Stimulated activated CD8-positive, alpha-beta memory T cell treated with anti-CD3 and anti-CD28 coated beads, Interleukin-12 subunit alpha, Interleukin-12 subunit beta, amount 100 ng/mL, for 24 hours (primary cell): Measurements from ENCODE around the gene HINT3.
"Not testable (repeated sequence)": the region's sequence is repeated elsewhere in the genome, so short reads cannot be mapped to it uniquely, and the experiment has no call there.

Source experiments
- DNase-seq: peaks from one replicate; pipeline ENCODE4 v3.0.0-alpha.2; 2020; ENCODE audit errors: extremely low read depth

HINT3 gene

DNA sequence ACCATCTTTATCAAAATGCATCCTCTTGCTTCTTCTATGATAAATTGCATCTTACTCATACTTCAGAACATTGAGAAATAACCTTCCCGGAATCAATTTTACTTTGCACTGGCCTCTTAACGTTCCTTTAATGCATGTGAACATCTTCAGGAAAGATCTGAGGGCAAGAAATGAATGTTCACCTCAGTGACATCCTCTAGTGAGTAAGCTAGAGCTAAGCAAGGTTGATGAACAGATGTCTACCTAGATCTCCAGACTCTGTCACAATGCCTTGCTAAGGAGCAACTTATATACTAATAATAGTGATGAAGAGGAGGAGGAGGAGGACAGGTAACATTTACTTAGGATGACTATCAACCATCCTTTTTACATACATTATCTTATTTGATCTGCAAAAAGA, 16.8 kb upstream of the HINT3 start:
- DNase-seq, result no peak

DNA sequence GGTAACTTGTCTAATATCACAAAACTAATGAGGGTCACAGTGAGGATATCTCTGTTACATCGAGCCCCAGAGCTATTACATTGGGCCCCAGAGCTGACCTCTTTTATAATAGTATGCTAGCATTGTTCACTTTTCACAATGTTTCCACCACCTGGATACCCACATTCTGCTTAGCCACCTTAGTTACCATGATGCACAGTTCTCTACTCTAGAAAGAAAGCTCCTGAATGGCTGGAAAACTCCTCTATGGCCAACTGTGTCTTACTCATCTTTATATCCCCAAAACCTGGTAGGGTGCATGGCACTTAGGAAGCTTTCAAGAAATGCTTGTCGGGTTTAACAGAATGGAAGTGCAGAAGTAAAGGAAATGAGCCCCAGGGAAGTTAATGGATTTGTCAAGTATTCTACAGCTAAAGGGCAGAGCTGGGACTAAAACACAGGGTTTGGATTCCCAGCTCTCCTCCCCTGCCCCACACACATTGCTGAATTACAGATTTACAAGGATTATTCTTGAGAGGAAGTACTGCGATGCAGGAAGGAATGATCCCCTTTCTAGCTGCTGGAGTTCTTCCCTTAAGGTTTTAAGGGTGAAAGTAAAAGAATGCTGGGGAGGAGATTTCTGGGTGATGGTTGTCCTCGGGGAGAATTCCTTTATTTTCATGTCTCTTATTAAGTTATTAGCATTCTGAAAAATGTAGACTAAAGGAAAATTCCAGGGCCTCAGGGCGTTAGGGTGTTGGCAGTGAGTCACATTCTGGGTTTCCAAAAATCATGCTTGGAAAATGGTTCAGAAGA, 16.1 kb upstream of the HINT3 start:
- DNase-seq, result no peak

DNA sequence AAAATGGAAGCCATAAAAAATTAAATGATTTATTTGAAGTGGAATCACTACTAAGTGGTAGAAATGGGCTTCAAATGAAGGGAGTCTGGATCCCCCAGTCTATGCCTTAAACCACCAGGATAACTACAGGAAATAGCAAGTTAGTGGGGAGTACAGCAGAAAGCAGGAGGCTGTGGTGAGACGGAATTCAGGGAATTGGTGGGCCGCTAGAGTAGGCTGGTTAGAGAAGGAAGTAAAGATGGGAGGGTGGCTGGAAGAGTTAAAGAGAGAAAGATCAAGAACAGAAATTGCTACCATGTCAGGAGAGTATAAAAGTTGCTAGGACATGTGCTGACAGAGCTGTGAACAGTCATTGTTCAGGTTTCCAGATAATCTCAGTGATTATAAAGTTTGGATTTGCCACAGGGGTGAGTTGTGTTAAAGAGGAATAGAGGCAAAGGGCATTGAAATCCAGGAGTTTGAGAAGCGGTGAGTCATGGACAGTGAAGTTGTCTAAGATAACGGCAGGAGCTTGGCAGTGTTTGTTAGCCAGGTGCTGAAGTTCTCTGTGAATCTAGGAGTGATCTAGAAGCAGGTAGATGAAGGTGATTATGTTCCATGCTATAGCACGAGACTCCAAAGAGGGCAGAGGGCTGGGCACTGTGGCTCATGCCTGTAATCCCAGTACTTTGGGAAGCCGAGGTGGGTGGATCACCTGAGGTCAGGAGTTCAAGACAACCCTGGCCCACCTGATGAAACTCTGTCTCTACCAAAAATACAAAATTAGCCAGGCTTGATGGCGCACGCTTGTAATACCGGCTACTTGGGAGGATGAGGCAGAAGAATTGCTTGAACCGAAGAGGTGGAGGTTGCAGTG, 13.7 kb upstream of the HINT3 start:
- no peak for DNase-seq

DNA sequence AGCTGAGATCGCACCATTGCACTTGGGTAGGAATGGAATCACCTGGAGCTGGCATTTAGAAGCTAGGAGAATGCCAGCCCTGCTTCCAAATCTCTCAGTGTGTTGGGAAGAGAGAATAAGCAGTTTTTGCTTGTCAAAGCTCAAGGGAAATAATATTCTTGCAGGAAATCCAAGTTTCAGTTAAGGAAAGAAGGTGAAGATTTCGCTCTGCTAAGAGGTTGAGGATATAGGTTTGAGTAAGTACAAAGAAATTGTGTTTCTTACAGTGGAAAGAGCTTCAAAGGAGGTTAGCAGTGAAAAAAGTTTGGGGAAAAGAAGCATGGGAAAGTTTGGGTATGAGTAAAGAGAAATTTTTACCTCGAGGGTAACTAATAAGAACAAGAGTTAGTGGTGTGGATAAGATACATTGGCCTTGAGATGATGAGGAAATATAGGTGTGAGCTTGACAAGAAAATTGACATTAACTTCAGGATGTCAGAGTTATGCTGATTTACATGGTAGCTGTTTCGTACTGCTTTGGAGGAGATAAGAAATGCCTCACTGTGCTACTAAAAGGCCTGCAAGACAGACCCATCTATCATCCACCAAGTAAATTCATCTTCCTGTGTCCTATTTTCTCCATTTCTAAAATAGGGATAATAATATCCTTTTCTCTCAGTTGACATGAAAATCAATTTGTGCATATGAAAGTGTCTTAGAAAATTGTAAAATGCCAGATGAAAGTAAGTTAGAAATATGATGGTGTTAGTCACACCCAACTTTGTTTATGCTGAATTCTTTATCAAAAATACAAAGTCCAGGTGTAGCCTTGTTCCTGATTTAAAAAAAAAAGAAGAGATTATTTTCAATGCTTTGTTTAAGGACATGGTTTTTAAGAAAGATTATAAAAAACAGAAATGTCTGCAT, 12.8 kb upstream of the HINT3 start:
- DNase-seq, result no peak

DNA sequence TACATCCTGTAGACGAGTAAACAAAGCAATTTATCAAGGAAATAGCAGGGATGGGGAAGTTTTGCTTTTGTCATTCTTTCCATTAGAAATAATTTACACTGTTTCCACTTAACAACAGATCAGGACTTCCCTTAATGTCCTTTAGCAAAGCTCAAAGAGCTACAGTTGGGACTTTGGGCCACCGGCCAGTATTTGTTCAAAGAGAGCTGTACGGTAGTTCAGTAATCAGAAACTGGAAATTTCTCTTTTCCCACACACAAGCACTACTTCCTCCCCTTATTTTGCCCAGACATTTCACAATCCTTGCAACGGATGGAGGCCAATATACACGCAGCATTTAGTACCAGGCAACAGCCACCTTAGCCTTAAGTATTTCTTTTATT, 12.1 kb upstream of the HINT3 start:
- no peak for DNase-seq

DNA sequence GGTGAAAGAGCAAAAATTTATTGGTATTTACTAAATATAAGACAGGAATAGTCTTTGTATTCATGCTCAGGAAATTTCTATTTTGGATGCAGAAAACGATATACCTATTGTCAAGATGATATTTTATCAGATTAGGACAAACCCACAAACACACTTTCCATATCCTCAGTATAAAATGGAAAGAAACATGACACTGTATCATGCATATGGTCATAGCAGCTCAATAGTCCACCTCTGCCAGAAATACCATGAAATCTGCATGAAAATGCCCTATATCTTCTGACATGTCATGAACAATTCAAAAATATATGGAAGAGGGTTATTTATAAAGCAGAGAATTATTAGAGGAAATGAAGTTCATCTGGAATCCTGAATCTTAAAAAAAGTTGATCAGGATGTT, 11.7 kb upstream of the HINT3 start:
- no peak for DNase-seq

DNA sequence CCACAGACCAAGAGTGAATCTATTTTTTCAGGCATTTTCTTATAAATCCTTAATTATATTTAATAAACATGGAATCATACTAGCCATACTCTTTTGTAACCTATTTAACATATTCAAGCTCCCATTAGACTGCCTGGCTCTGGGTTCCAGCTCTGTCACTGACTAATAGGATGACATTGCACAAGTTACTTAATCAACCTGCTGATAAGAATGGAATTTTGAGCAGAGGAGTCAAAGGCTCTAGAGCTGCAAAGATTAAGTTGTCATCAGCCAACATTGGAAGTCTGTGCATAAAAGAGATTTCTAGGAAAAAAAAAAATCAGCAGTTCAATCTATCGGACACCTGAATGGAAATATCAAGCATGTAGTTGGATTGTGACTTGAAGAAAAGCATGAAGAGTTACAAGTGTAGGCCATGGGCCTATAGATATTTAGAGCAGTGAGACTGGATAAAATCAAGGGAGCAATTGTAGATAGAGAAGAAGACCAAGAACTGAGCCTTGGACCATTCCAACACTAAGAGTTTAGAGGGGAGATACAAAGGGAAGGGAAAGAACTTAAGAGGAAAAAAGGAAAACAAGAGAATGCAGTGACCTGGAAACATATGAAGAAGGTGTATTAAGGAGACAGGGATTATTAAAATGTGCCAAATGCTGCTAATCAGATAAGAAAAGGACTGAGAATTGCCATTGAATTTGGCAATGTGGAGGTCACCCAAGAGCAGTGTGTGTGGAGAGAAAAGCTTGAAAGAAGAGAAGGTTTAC, 11.0 kb upstream of the HINT3 start:
- DNase-seq, result no peak

DNA sequence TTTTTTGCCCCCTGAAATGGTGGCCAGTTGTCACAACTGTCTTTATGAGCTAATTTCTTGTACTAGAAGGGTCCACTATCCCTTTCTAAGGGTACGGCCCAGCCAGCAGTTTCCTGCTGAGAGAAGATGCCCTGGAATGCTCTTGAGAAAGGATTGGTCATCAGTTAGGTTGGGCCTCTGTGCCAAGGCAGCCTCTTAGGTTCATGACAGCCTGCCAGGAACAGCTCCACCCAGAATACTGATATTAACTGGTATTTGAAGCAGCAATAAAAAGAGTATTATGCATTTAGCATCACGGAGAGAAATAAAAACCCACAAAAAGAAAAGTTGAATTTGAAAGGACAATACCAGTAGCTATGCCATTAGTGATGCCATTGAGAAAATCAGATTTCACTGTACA, 9.0 kb upstream of the HINT3 start:
- DNase-seq, result no peak

DNA sequence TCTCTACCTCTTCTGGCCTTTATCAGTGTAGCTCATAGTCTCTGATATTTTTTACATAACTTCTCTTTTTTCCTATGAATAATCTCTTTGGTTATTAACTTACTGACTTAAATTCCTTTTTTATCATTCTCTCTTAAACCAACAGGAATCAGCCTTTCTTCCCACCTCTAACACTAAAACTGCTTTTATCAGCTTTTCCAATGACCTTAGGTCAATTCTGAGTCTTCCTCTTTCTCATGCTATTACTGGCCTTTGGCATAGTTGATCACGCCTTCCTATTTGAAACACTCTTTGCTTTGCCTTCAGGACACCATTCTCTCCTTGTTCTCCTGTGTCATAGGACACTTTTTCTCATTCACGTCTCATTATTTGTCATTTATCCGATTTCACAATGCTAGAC, 8.1 kb upstream of the HINT3 start:
- DNase-seq, result no peak

DNA sequence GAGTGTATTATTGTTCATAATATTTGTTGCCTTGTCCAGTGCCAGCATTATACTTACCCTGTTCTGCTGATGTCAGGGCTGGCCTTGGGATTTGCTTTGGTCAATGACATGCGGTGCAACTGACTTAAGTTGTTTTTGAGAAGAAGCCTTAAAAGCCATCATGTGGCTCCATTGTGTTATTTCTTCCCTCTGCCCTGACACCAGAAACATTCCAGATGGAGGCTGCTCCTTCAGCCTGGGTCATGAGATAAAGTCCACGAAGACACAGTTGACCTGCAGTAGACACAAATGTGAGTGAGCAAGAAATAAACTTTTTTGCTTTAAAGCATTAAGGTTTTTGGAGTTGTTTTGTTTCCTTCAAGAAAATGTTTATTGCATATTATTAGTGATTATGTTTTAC, 7.5 kb upstream of the HINT3 start:
- no peak for DNase-seq

DNA sequence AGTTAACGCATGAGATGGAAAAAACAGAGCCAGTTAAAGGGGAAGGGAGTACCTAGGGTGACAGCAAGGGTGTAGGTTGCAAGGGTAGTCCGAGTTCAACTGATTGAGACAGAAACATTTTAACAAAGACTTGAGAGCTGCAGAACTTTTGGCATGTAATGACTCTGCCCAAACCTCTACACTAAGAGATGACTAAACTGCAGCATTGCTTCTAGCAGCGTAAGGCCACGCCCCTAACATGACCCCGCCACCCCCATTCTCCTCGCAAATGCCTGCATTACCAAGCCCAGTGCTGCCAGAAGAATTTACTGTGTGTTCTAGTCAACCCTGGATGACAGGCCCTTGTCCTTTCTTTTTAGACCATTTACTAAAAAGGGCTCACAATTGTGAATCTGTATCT, 6.3 kb upstream of the HINT3 start:
- DNase-seq, result no peak

DNA sequence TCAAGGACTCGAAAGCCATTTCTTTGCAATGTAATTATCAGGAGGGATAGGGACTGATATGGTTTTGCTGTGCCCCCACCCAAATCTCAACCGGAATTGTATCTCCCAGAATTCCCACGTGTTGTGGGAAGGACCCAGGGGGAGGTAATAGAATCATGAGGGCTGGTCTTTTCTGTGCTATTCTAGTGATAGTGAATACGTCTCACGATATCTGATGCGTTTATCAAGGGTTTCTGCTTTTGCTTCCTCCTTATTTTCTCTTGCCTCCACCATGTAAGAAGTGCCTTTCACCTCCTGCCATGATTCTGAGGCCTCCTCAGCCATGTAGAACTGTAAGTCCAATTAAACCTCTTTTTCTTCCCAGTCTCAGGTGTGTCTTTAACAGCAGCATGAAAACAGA, 5.9 kb upstream of the HINT3 start:
- DNase-seq, result not testable (repeated sequence)

DNA sequence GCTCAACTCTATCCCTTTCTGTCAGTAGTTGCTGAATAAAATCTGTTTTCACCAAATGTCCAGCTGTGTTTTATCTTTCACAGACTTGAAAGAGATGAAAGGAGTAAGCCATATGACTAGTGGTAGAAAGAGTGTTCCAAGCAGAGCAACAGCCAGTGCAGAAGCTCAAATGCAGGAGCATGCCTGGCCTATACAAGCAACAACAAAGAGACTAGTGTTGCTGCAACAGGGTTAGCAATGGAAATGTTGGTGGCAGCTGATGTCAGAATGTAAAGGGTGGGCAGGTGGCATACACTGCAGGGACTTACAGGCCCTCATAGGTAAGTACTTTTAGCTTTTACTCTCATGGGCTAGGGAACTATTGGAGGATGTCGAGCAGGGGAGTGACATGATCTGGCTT, 5.2 kb upstream of the HINT3 start:
- no peak for DNase-seq

DNA sequence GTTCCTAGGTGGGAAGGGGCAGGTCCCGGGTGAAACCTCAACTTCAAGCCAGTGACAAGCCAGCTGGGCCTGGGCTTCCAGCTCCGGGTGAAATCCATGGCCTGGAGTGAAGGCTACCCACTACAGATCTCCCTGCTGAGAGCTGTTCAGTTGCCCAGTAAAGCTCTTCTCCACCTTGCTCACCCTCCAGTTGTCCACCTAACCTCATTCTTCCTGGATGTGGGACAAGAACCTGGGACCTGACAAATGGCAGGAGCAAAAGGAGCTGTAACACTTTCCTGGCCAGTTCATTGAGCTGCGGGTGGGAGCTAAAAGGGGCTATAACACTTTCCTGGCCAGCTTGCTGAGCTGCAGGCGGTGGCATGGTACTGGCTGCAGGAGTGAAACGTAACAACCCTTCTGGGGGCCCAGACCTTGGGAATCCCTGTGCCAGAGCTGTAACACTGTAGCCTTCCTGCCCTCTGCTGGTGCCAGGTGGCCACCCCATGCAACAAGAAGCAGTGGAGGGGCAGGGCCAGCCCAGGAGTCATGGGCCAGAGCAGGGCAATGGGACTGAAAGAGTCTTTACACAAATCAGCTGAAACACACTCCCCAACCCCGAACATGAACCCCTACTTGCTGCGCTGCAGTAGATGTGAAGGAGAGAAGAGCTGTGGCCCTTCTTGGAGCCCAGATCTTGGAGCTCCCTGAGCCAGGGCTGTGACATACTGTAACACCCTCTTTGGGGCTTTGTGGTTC, 3.6 kb upstream of the HINT3 start:
- no peak for DNase-seq

DNA sequence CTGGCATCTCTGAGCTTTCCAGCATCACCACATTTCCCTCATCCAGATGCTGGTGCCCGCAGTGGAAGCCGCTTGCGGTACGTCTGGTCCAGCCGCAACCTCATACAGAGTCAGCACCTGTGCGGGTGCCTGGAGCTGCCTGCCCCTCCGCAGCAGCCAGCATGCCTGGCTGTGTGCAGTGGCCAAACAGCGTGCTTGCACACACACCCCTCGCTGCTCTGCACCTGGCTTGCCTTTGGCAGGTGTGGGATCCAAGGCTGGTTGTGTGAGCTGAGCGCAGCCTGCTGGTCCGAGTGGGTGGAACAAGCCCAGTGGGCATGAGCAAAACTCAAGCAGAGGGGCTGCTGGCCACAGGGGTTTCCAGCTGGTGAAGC, 3.1 kb upstream of the HINT3 start:
- DNase-seq, result no peak

DNA sequence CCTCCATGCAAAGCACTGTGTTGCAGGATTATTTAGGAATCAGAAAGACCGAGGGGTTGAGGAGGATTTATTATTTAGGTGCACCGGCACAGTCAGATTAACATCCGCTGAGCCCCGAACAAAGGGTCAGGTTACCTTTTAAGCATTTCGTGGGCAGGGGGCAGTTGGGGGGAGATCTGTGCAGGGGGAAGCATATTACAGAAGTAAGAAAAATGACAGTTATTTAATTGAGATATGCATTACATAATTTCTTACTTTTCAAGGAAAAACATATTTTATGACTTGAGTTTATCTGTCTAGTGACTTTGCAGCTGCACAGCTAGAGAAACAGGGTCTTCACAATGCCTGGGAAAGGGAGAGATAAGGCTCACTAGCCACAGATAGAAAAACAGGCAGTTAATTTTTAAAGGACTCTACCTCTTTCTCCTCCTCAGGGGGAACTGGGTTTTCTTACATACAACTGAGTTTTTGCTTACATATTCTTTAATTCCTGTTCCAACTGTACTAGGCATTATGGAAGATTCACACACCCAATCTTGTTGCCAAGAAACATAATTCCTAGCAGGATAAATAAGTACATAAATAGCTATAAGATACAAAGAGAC, 1.7 kb upstream of the HINT3 start:
- DNase-seq, result no peak

DNA sequence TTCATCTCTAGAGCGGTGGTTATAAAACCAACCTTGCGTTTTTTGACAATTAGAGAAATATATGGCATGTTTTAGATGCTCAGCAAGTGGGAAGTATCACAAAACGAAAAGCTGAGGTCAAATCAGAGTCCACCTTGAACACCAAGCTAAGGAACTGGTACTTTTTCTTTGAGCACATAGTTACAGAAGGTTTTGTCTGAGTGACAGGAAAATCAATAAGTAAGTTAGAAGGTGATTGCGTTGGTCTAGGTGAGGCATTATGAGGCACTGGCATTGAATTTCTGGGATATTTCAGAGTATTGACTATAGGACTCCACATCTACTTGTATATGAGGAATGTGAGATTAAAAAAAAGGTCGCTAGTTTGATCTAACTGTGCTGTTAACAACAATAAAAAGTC, 597 bp upstream of the HINT3 start:
- no peak for DNase-seq

DNA sequence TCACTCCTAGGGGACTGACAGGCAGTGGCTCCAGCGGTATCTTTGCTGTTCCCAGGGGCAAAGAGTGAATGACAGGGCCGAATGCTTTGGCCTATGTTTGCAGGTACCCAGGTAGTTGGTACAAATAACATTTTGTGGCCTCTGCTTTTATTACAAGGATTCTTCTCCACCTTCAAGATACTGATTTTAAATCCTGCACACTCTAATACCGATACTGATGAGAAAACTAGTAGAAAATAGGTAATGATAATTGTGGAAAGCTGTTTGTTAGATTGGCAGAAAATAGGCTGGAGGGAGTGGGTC, 772 bp downstream of the HINT3 start:
- DNase-seq, result no peak

DNA sequence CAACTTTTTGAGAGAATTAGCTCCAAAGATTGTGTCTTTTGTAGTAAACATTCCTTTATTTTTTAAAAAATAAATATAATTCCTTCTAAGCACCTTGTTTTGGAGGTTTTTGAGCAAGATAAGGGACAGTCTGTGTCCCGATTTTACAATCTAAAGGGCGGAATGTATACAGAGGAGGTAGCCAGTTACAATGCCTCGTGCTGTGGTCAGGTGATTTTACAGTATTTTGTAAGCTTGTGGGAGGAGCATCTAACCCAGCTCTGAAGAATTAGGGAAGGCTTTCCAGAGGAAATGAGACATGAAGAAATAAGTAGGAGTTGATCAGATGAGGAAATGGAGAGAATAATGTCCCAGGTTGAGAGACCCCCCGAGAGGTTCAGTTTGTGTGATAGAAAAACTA, 1.3 kb downstream of the HINT3 start:
- DNase-seq, result no peak

DNA sequence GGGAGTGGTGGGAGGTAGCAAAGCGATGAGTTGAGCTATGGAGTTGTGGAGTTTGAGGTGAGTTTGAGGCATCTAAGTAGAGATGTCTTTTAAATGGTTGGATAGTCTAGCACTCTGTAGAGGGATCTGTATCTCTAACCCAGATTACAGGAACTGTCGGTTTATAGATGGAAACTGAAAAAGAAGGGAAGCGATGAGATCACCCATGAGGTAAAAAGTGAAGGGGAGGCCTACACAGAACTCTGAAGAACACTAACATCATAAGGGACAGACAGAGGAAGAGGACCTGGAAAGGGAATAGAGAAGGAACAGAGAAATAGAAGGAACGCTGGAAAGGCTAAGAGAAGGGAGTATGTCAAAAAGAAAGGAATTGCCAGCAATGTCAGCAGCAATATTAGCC, 2.5 kb downstream of the HINT3 start:
- DNase-seq, result no peak

DNA sequence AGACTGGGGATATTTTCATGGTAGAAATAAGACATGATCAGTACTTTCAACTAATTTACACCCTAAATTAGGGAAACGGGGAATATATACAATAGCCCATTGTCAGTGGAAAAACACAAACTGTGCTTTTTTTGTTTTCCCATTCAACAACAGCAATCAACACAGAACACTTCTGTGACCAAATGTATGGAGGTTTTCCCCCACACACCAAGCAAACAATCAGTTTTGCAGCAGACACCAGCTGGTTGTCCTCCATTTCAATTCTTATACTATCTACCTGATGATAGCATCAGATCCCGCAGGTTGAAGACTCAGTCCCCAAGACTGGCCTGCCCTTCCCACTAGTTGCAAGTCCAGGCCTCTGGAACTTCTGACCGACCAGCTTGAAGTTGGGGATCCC, 4.5 kb downstream of the HINT3 start:
- DNase-seq, result no peak
